B cell (primary cell): Measurements from ENCODE around the gene PGBD5. TPM values are rescaled to one million over a fixed set of nuclear protein-coding genes. Genes with fewer than 3 reads are reported as not detected.

ENCODE experiments used
- ATAC-seq: fragments of 200-7000 bp; cut with Tn5 transposase; one replicate; pipeline ENCODE4 v1.10.0; 2021; ENCODE audit warnings: low read depth, mild to moderate bottlenecking, moderate number of reproducible peaks, moderate library complexity
- CTCF ChIA-PET: fragments of 350-600 bp; sonication (Branson Sonifier 250); formaldehyde crosslinking; loops from one replicate; lab custom pipeline; 2021; ENCODE audit warnings: antibody characterized with exemption, inconsistent platforms; lab: Charles Lee
- POLR2A ChIA-PET: fragments of 350-600 bp; sonication (Branson Sonifier 250); formaldehyde crosslinking; loops from one replicate; lab custom pipeline; 2021; ENCODE audit warnings: antibody characterized with exemption; lab: Charles Lee
- DNase-seq: peaks from one replicate; pipeline ENCODE4 v3.0.0; 2013
- H2AFZ ChIP-seq: 2 replicates; pipeline ENCODE4 v1.6.1; 2012; ENCODE audit warnings: mild to moderate bottlenecking, low read depth, low read length; ENCODE audit not compliant: insufficient read depth, poor library complexity, severe bottlenecking
- H3K27ac ChIP-seq, 2 donors: 1 replicate in 1 of 2; 2 replicates in 1 of 2; pipeline ENCODE4 v1.5.1; 2012 to 2013; ENCODE audit warnings: low read length in 2 of 2, mild to moderate bottlenecking in 2 of 2, moderate library complexity in 1 of 2
- H3K27me3 ChIP-seq, 4 experiments: fragments of 200-600 bp in 1 of 4; sonication (generic) in 1 of 4; replicated peaks in 1 of 4; 1 replicate in 2 of 4; 2 replicates in 2 of 4; pipeline versions ENCODE4 v1.6.1 to v1.7.0; 2013 to 2016; ENCODE audit warnings: low read length in 3 of 4, mild to moderate bottlenecking in 2 of 4, mixed read lengths in 1 of 4, moderate library complexity in 1 of 4; ENCODE audit not compliant: insufficient read depth in 4 of 4, control insufficient read depth in 3 of 4; ENCODE audit errors: control extremely low read depth in 1 of 4
- H3K36me3 ChIP-seq, 2 experiments: replicated peaks in 1 of 2; 1 replicate in 1 of 2; 2 replicates in 1 of 2; pipeline versions ENCODE4 v1.6.1 to v1.7.1; 2013; ENCODE audit warnings: low read length in 1 of 2; ENCODE audit not compliant: insufficient read depth in 2 of 2, control insufficient read depth in 1 of 2; ENCODE audit errors: control extremely low read depth in 1 of 2, extremely low read depth in 1 of 2
- H3K4me1 ChIP-seq, 2 donors: fragments of 200-600 bp in 1 of 2; sonication (generic) in 1 of 2; 1 replicate in 1 of 2; 2 replicates in 1 of 2; pipeline versions ENCODE4 v1.5.1 to v1.6.1; 2013 to 2017; ENCODE audit warnings: low read length in 2 of 2; ENCODE audit not compliant: control insufficient read depth in 2 of 2, insufficient read depth in 2 of 2
- H3K4me2 ChIP-seq: replicated peaks from 2 replicates; pipeline ENCODE3; 2012; ENCODE audit warnings: mild to moderate bottlenecking, low read depth, low read length; ENCODE audit not compliant: poor library complexity, severe bottlenecking
- H3K4me3 ChIP-seq, 5 experiments: fragments of 200-600 bp in 1 of 5; sonication (generic) in 1 of 5; 1 replicate in 3 of 5; 2 replicates in 2 of 5; pipeline versions ENCODE4 v1.5.1 to v1.7.0; 2011 to 2016; ENCODE audit warnings: low read length in 4 of 5, mild to moderate bottlenecking in 4 of 5, low read depth in 2 of 5, control low read depth in 1 of 5, moderate library complexity in 1 of 5; ENCODE audit not compliant: insufficient read depth in 1 of 5; ENCODE audit errors: control extremely low read depth in 1 of 5, extremely low read depth in 1 of 5
- H3K79me2 ChIP-seq: fragments of 200-600 bp; sonication (generic); one replicate; pipeline ENCODE4 v1.6.0; 2016; ENCODE audit warnings: low read length; ENCODE audit not compliant: control insufficient read depth, insufficient read depth
- H3K9ac ChIP-seq: fragments of 200-600 bp; sonication (generic); 2 replicates; pipeline ENCODE4 v1.6.1; 2017; ENCODE audit warnings: mild to moderate bottlenecking, low read length, moderate library complexity
- H3K9me3 ChIP-seq, 3 donors: one replicate each; pipeline versions ENCODE4 v1.6.1 to v1.7.1; 2013; ENCODE audit warnings: low read length in 2 of 3; ENCODE audit not compliant: control insufficient read depth in 2 of 3, insufficient read depth in 1 of 3; ENCODE audit errors: control extremely low read depth in 1 of 3
- H4K20me1 ChIP-seq: 2 replicates; pipeline ENCODE4 v1.6.0; 2012; ENCODE audit warnings: mild to moderate bottlenecking, low read length; ENCODE audit not compliant: insufficient read depth, control insufficient read depth, poor library complexity, severe bottlenecking
- H3K27ac Mint-ChIP-seq: one replicate; pipeline ENCODE4 v1.8.0; 2021; ENCODE audit warnings: mixed read lengths
- H3K27me3 Mint-ChIP-seq: one replicate; pipeline ENCODE4 v1.8.0; 2021; ENCODE audit warnings: mixed read lengths
- H3K4me1 Mint-ChIP-seq: one replicate; pipeline ENCODE4 v1.8.0; 2021; ENCODE audit warnings: mixed read lengths
- H3K4me3 Mint-ChIP-seq: one replicate; pipeline ENCODE4 v1.8.0; 2021; ENCODE audit warnings: mixed read lengths
- H3K9me3 Mint-ChIP-seq: one replicate; pipeline ENCODE4 v1.8.0; 2022; ENCODE audit warnings: mixed read lengths; ENCODE audit not compliant: insufficient read depth
- CTCF ChIP-seq: fragments of 200-600 bp; IDR thresholded peaks from one replicate; pipeline ENCODE4 v1.8.0; 2022; ENCODE audit warnings: antibody characterized with exemption, mild to moderate bottlenecking
- EZH2 ChIP-seq: IDR thresholded peaks from 2 replicates; pipeline ENCODE4 v1.6.1; 2012; ENCODE audit warnings: borderline replicate concordance, low read depth, mild to moderate bottlenecking, moderate library complexity, low read length; ENCODE audit not compliant: insufficient read depth, poor library complexity, severe bottlenecking
- WGBS: methylation state at CpG from one replicate; pipeline ENCODE4 v1.1.5; 2013; ENCODE audit warnings: missing lambda C conversion rate; ENCODE audit not compliant: insufficient coverage; 5-methylcytosine and 5-hydroxymethylcytosine counted together
- intact Hi-C: fragments of 100-400 bp; cut with micrococcal nuclease; formaldehyde crosslinking; loops from one replicate; pipeline ENCODE4 v1.10.0; 2022
- polyA plus RNA-seq: library from polyadenylated mRNA; depleted of rRNA; stranded (reverse); fragments of >200 nt; gene quantifications from 2 replicates; pipeline ENCODE4 v1.2.3, GENCODE V29; 2012
- total RNA-seq, 2 donors: library from RNA; stranded (reverse); fragments of 120-200 nt in 1 of 2; gene quantifications; 1 replicate in 1 of 2; 2 replicates in 1 of 2; pipeline versions ENCODE4 v1.2.3 to v1.2.4, GENCODE V29; 2013 to 2022

The PGBD5 gene
- total and polyA plus RNA-seq, 2 donors (not counting 1 experiment from before 2014, with no cell fraction given): 0.07 TPM; not detected in 1

GRCh38 chr1:230379462-230379861 is 46.7 kb downstream of the PGBD5 start:
- Mint-ChIP-seq H3K4me1 (no peaks in the 10 kb centered on the region), H3K4me3 (no peak overlapping the region), H3K27ac (no peak overlapping the region), H3K9me3 (peaks cover 13% of the 10 kb centered on the region), H3K27me3 (peaks cover 26% of the 10 kb centered on the region)
- TF ChIP-seq CTCF (no peak), EZH2 (no peak)
- Histone ChIP-seq H3K27ac (no peak overlapping the region), H3K9ac (no peak overlapping the region), H3K79me2 (no peaks in the 10 kb centered on the region), H3K4me3 (no peak overlapping the region), H4K20me1 (no peaks in the 10 kb centered on the region), H3K27me3 (peaks cover 0 to 7% (median 3%) of the 10 kb centered on the region in 4 experiments), H3K4me1 (no peaks in the 10 kb centered on the region), H3K9me3 (peaks cover 0 to 27% (median 12%) of the 10 kb centered on the region in 3 donors), H3K4me2 (no peak overlapping the region), H2AFZ (no peak overlapping the region), H3K36me3 (no peaks in the 10 kb centered on the region)
- intact Hi-C loops: no loop called here
- DNase-seq (no peak), ATAC-seq (no peak)
- ChIA-PET CTCF (no interaction called here), POLR2A (no interaction called here)
- 93% methylated on average over 3 of the region's 3 CpGs for WGBS

- Histone ChIP-seq H3K4me2 (no peak overlapping the region), H3K9me3 (peaks cover 0 to 27% (median 12%) of the 10 kb centered on the region in 3 donors), H4K20me1 (no peaks in the 10 kb centered on the region), H3K4me3 (no peak overlapping the region), H3K9ac (no peak overlapping the region), H2AFZ (no peak overlapping the region), H3K79me2 (no peaks in the 10 kb centered on the region), H3K27me3 (peaks cover 0 to 6% (median 2%) of the 10 kb centered on the region in 4 experiments), H3K4me1 (no peaks in the 10 kb centered on the region), H3K27ac (no peak overlapping the region), H3K36me3 (no peaks in the 10 kb centered on the region)
- peaks cover 13% of the 10 kb centered on the region for H3K9me3 Mint-ChIP-seq
- TF ChIP-seq CTCF (no peak), EZH2 (no peak)
- no peak overlapping the region for H3K27ac Mint-ChIP-seq
- DNase-seq (no peak), ATAC-seq (no peak)
- ChIA-PET POLR2A (no interaction called here), CTCF (no interaction called here)
- peaks cover 18% of the 10 kb centered on the region for H3K27me3 Mint-ChIP-seq
- no peaks in the 10 kb centered on the region for H3K4me1 Mint-ChIP-seq
- intact Hi-C loops: no loop called here
- no peak overlapping the region for H3K4me3 Mint-ChIP-seq
- WGBS: no CpG with 5 or more reads among the region's 2 CpGs
These were observed 48.3 kb downstream of the PGBD5 start for GRCh38 chr1:230377851-230378250.
